Suprapubic skin (tissue), 4 donors: ENCODE measurements around the gene PODXL2.

Source experiments
- POLR2A ChIP-seq, 2 donors: fragments of 450-650 bp; IDR thresholded peaks; one replicate each; pipeline ENCODE4 v1.6.1; 2017; ENCODE audit warnings: antibody characterized with exemption in 2 of 2, mild to moderate bottlenecking in 2 of 2, moderate library complexity in 2 of 2
- POLR2AphosphoS5 ChIP-seq, 3 donors: sonication (generic); formaldehyde crosslinking; IDR thresholded peaks; one replicate each; pipeline ENCODE4 v1.6.1; 2017; ENCODE audit warnings: antibody characterized with exemption in 3 of 3
- TF ChIP-seq, protein P1 (sequence below), 2 donors: fragments of 200-600 bp in 1 of 2; fragments of 450-650 bp in 1 of 2; sonication (generic) in 1 of 2; IDR thresholded peaks; one replicate each; pipeline ENCODE4 v1.5.1; 2016 to 2019; ENCODE audit warnings: antibody characterized with exemption in 2 of 2, mild to moderate bottlenecking in 1 of 2, moderate library complexity in 1 of 2

GRCh38 chr3:127607675-127608361, 21.2 kb upstream of the PODXL2 start:
- TF ChIP-seq, protein P1, sequence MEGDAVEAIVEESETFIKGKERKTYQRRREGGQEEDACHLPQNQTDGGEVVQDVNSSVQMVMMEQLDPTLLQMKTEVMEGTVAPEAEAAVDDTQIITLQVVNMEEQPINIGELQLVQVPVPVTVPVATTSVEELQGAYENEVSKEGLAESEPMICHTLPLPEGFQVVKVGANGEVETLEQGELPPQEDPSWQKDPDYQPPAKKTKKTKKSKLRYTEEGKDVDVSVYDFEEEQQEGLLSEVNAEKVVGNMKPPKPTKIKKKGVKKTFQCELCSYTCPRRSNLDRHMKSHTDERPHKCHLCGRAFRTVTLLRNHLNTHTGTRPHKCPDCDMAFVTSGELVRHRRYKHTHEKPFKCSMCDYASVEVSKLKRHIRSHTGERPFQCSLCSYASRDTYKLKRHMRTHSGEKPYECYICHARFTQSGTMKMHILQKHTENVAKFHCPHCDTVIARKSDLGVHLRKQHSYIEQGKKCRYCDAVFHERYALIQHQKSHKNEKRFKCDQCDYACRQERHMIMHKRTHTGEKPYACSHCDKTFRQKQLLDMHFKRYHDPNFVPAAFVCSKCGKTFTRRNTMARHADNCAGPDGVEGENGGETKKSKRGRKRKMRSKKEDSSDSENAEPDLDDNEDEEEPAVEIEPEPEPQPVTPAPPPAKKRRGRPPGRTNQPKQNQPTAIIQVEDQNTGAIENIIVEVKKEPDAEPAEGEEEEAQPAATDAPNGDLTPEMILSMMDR (IDR thresholded peaks at IDR 0.05): no peak
- no peak for TF ChIP-seq POLR2A (IDR thresholded peaks at IDR 0.05)
- no peak for TF ChIP-seq POLR2AphosphoS5 (IDR thresholded peaks at IDR 0.05)
